Esophagus muscularis mucosa (tissue), 4 donors: Measurements from ENCODE around the gene ZNF740. TPM values are rescaled to one million over a fixed set of nuclear protein-coding genes. Genes with fewer than 3 reads are reported as not detected.

Experiments
- DNase-seq: peaks from one replicate; pipeline ENCODE4 v3.0.0-alpha.2; 2017; ENCODE audit errors: extremely low spot score
- H3K27ac ChIP-seq, 4 donors: fragments of 200-600 bp; sonication (generic); replicated peaks in 1 of 4; 1 replicate in 3 of 4; 2 replicates in 1 of 4; pipeline ENCODE4 v1.5.1; 2016 to 2019; ENCODE audit warnings: mild to moderate bottlenecking in 1 of 4
- H3K27me3 ChIP-seq, 4 donors: fragments of 200-600 bp; sonication (generic); one replicate each; pipeline versions ENCODE4 v1.5.1 to v1.6.0; 2016 to 2019
- H3K36me3 ChIP-seq, 4 donors: fragments of 200-600 bp; sonication (generic); one replicate each; pipeline ENCODE4 v1.5.1; 2016 to 2019
- H3K4me1 ChIP-seq, 4 donors: fragments of 200-600 bp; sonication (generic); one replicate each; pipeline ENCODE4 v1.5.1; 2016 to 2019
- H3K4me3 ChIP-seq, 4 donors: fragments of 200-600 bp; sonication (generic); 1 replicate in 2 of 4; 2 replicates in 2 of 4; pipeline ENCODE4 v1.5.1; 2016 to 2019; ENCODE audit warnings: mild to moderate bottlenecking in 4 of 4, moderate library complexity in 1 of 4
- H3K9me3 ChIP-seq, 4 donors: fragments of 200-600 bp; sonication (generic); 1 replicate in 3 of 4; 2 replicates in 1 of 4; pipeline ENCODE4 v1.5.1; 2016 to 2019
- CTCF ChIP-seq, 3 experiments: fragments of 200-600 bp in 2 of 3; fragments of 450-650 bp in 1 of 3; sonication (generic) in 2 of 3; IDR thresholded peaks; one replicate each; pipeline ENCODE4 v1.5.1; 2017 to 2019; ENCODE audit warnings: antibody characterized with exemption in 3 of 3, mild to moderate bottlenecking in 2 of 3, moderate library complexity in 1 of 3
- EP300 ChIP-seq: sonication (generic); formaldehyde crosslinking; IDR thresholded peaks from one replicate; pipeline ENCODE4 v1.6.1; 2017; ENCODE audit warnings: antibody characterized with exemption
- POLR2A ChIP-seq: fragments of 450-650 bp; IDR thresholded peaks from one replicate; pipeline ENCODE4 v1.6.1; 2017; ENCODE audit warnings: antibody characterized with exemption, moderate library complexity, mild to moderate bottlenecking, low read depth
- POLR2AphosphoS5 ChIP-seq, 2 donors: sonication (generic); formaldehyde crosslinking; IDR thresholded peaks; one replicate each; pipeline ENCODE4 v1.6.1; 2017; ENCODE audit warnings: antibody characterized with exemption in 2 of 2
- WGBS: methylation state at CpG from one replicate; pipeline ENCODE4 v1.1.5; 2018; 5-methylcytosine and 5-hydroxymethylcytosine counted together
- intact Hi-C: fragments of 100-400 bp; cut with DNase I; formaldehyde crosslinking; loops from one replicate; pipeline ENCODE4 v1.15.1; 2023
- total RNA-seq, 4 donors: library from RNA; depleted of rRNA; stranded (reverse); fragments of >200 nt; gene quantifications; one replicate each; pipeline versions ENCODE4 v1.1.0 to v1.2.1, GENCODE V29; 2016

ZNF740 gene
- total RNA-seq, 4 donors from 2014 or later: 12.4 to 19.6 (median 15.3) TPM

DNA sequence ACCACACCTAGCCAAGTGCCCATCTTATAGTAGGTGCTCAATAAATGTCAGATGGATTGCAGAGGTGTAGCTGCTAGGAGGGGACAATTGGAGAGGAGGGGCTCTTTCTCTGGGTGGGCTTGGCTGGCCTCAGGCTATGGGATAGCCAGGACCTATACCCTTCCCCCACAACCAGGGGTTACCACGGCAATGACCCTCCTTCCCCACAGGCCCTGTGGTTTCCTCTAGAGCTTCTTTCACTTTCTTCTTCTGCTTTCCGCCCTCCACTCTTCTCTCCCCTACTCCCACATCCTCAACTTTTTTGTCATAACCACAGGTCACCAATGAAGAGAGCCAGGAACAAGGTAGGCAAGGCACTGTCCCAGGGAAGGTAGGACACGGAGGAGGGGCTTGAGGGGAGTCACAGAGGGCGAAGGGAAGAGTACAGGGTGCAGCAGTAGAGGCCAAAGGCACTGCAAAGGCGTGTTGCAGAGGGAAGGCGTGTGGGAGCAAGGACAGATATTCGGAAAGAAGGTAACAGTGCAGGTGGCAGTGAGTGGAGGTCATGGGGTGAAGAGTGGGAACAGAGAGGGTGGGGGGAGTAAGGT, 28.4 kb downstream of the ZNF740 start:
- intact Hi-C loops: no loop called here
- Histone ChIP-seq H3K4me1 (peaks cover 18 to 28% (median 24%) of the 10 kb centered on the region in 4 donors), H3K27me3 (no peaks in the 10 kb centered on the region), H3K4me3 (no peak overlapping the region), H3K27ac (peak overlapping the region in 2 of 4 donors; percentile 9 to 18), H3K9me3 (no peaks in the 10 kb centered on the region), H3K36me3 (peaks cover 31 to 44% (median 41%) of the 10 kb centered on the region in 4 donors)
- no peak for DNase-seq
- 65% methylated on average over 7 of the region's 7 CpGs for WGBS
- no peak for TF ChIP-seq CTCF (IDR thresholded peaks at IDR 0.05)
- no peak for TF ChIP-seq POLR2AphosphoS5 (IDR thresholded peaks at IDR 0.05)
- TF ChIP-seq POLR2A: no peak
- no peak for TF ChIP-seq EP300

DNA sequence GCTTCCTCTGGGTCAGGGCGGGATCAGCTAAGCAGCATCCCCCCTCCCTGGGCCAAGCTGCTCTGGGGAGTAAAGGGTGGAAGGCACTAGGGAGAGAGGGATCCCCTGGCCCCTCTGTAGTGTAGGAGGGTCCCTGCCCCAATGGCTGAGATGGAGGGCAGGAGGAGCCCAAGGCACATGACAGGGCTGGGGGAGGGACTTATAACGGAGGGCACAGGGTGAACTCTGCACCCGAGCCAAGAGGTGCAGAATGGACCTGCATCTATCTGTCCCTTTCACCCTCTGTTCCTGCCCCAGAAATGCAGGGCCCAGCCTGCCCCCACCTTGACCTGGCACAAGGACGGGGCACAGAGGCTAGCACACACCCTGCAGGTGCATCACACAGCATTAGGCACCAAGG, 30.3 kb downstream of the ZNF740 start:
- Histone ChIP-seq H3K4me1 (peaks cover 35 to 45% (median 42%) of the 10 kb centered on the region in 4 donors), H3K9me3 (no peaks in the 10 kb centered on the region), H3K27ac (no peak overlapping the region), H3K4me3 (no peak overlapping the region), H3K27me3 (no peaks in the 10 kb centered on the region), H3K36me3 (peaks cover 34 to 63% (median 55%) of the 10 kb centered on the region in 4 donors)
- no peak for TF ChIP-seq POLR2A
- no peak for TF ChIP-seq POLR2AphosphoS5 (IDR thresholded peaks at IDR 0.05)
- TF ChIP-seq CTCF (IDR thresholded peaks at IDR 0.05): no peak
- TF ChIP-seq EP300: no peak
- WGBS: 73% methylated on average over 3 of the region's 4 CpGs
- intact Hi-C loops: no loop called here
- DNase-seq: no peak

- H3K4me3 ChIP-seq: no peak overlapping the region
- intact Hi-C loops: loop anchor here (2.0 kb wide), 1 partner anchor 75 kb away; no protein-coding TSS in a partner anchor
- TF ChIP-seq CTCF (IDR thresholded peaks at IDR 0.05): peak in 1 of 3 experiments; percentile 20
- no peak for TF ChIP-seq POLR2A
- TF ChIP-seq EP300: no peak
- TF ChIP-seq POLR2AphosphoS5 (IDR thresholded peaks at IDR 0.05): no peak
- H3K4me1 ChIP-seq: peaks cover 42 to 54% (median 51%) of the 10 kb centered on the region in 4 donors
- DNase-seq: no peak
- H3K27me3 ChIP-seq: no peaks in the 10 kb centered on the region
- H3K27ac ChIP-seq: no peak overlapping the region
- peaks cover 34 to 63% (median 56%) of the 10 kb centered on the region in 4 donors for H3K36me3 ChIP-seq
- no peaks in the 10 kb centered on the region for H3K9me3 ChIP-seq
- 84% methylated on average over 12 of the region's 13 CpGs for WGBS
These were observed 31.2 kb downstream of the ZNF740 start for GRCh38 chr12:53211476-53212381.

GRCh38 chr12:53212931-53213330, 32.4 kb downstream of the ZNF740 start:
- Histone ChIP-seq H3K4me3 (no peak overlapping the region), H3K9me3 (no peaks in the 10 kb centered on the region), H3K27me3 (no peaks in the 10 kb centered on the region), H3K4me1 (peaks cover 54 to 65% (median 62%) of the 10 kb centered on the region in 4 donors), H3K27ac (peak overlapping the region in 2 of 4 donors; percentile 26 to 99), H3K36me3 (peaks cover 34 to 63% (median 56%) of the 10 kb centered on the region in 4 donors)
- intact Hi-C loops: loop anchor here (2.0 kb wide), 1 partner anchor 74 kb away; no protein-coding TSS in a partner anchor
- 51% methylated on average over 10 of the region's 12 CpGs for WGBS
- TF ChIP-seq POLR2AphosphoS5 (IDR thresholded peaks at IDR 0.05) (no peak), POLR2A (no peak), CTCF (IDR thresholded peaks at IDR 0.05) (no peak)
- no peak for DNase-seq
